ENCODE results near the gene LCP2. TPM values are rescaled to one million over a fixed set of nuclear protein-coding genes. Genes with fewer than 3 reads are reported as not detected.
A peak's percentile ranks its signal among the peaks of the same experiment; 100 is the strongest.

The LCP2 gene
- total and polyA plus RNA-seq, 2 experiments from 2014 or later, result not detected

- H3K4me1 ChIP-seq (ENCODE audit: low read depth), result peaks cover 3% of the 10 kb centered on the region
Measured at GRCh38 chr5:170341545-170341944, 44.0 kb upstream of the LCP2 start.

GRCh38 chr5:170339780-170340167 lies 42.2 kb upstream of the LCP2 start:
- TF ChIP-seq CTCF (IDR thresholded peaks at IDR 0.05; ENCODE audit: low read depth, low read length), result no peak
- Histone ChIP-seq H3K27me3 (no peaks in the 10 kb centered on the region), H3K36me3 (no peaks in the 10 kb centered on the region), H3K9me3 (ENCODE audit: low read depth) (no peaks in the 10 kb centered on the region), H3K27ac (no peak overlapping the region), H3K4me1 (ENCODE audit: low read depth) (peaks cover 3% of the 10 kb centered on the region), H3K4me3 (no peak overlapping the region)
- DNase-seq (ENCODE audit: low read depth in 1 of 2, low spot score in 1 of 2), result no peak

More at GRCh38 chr5:170341545-170341944, 44.0 kb upstream of the LCP2 start:
- H3K27ac ChIP-seq, result no peak overlapping the region
- DNase-seq (ENCODE audit: low read depth in 1 of 2, low spot score in 1 of 2), result no peak
- no peak overlapping the region for H3K4me3 ChIP-seq
- H3K9me3 ChIP-seq (ENCODE audit: low read depth), result no peaks in the 10 kb centered on the region
- no peaks in the 10 kb centered on the region for H3K27me3 ChIP-seq
- H3K36me3 ChIP-seq, result no peaks in the 10 kb centered on the region
- no peak for TF ChIP-seq CTCF (IDR thresholded peaks at IDR 0.05; ENCODE audit: low read depth, low read length)

- Histone ChIP-seq H3K36me3 (no peaks in the 10 kb centered on the region), H3K4me1 (ENCODE audit: low read depth) (peaks cover 3% of the 10 kb centered on the region), H3K4me3 (no peak overlapping the region), H3K27me3 (no peaks in the 10 kb centered on the region), H3K27ac (no peak overlapping the region), H3K9me3 (ENCODE audit: low read depth) (no peaks in the 10 kb centered on the region)
- TF ChIP-seq CTCF (IDR thresholded peaks at IDR 0.05; ENCODE audit: low read depth, low read length), result peak; percentile 28
- no peak for DNase-seq (ENCODE audit: low read depth in 1 of 2, low spot score in 1 of 2)
Measured at GRCh38 chr5:170338933-170339779, 41.6 kb upstream of the LCP2 start.

- H3K9me3 ChIP-seq (ENCODE audit: low read depth), result no peaks in the 10 kb centered on the region
- no peaks in the 10 kb centered on the region for H3K36me3 ChIP-seq
- H3K4me3 ChIP-seq, result no peak overlapping the region
- H3K27ac ChIP-seq, result no peak overlapping the region
- peaks cover 3% of the 10 kb centered on the region for H3K4me1 ChIP-seq (ENCODE audit: low read depth)
- no peak for DNase-seq (ENCODE audit: low read depth in 1 of 2, low spot score in 1 of 2)
- TF ChIP-seq CTCF (IDR thresholded peaks at IDR 0.05; ENCODE audit: low read depth, low read length), result no peak
- no peaks in the 10 kb centered on the region for H3K27me3 ChIP-seq
Measured at GRCh38 chr5:170338291-170338690, 40.7 kb upstream of the LCP2 start.

- Histone ChIP-seq H3K27ac (no peak overlapping the region), H3K4me1 (ENCODE audit: low read depth) (peaks cover 3% of the 10 kb centered on the region), H3K4me3 (no peak overlapping the region), H3K27me3 (no peaks in the 10 kb centered on the region), H3K36me3 (no peaks in the 10 kb centered on the region), H3K9me3 (ENCODE audit: low read depth) (no peaks in the 10 kb centered on the region)
- no peak for TF ChIP-seq CTCF (IDR thresholded peaks at IDR 0.05; ENCODE audit: low read depth, low read length)
- no peak for DNase-seq (ENCODE audit: low read depth in 1 of 2, low spot score in 1 of 2)
Measured at GRCh38 chr5:170337045-170337733, 39.6 kb upstream of the LCP2 start.

Measured in cardiac muscle cell (in vitro differentiated cells and primary cell).